IPS DF 4.7 (cell line): ENCODE measurements around the gene F10.

ENCODE experiments used
- DNase-seq: peaks from one replicate; pipeline ENCODE4 v3.0.0-alpha.2; 2013; ENCODE audit warnings: low spot score; ENCODE audit errors: extremely low read depth

Gene F10

GRCh38 chr13:113086031-113086750 is 36.4 kb upstream of the F10 start:
- DNase-seq: no peak

- DNase-seq: no peak
Observed at GRCh38 chr13:113086991-113087922, 35.3 kb upstream of the F10 start.

DNA sequence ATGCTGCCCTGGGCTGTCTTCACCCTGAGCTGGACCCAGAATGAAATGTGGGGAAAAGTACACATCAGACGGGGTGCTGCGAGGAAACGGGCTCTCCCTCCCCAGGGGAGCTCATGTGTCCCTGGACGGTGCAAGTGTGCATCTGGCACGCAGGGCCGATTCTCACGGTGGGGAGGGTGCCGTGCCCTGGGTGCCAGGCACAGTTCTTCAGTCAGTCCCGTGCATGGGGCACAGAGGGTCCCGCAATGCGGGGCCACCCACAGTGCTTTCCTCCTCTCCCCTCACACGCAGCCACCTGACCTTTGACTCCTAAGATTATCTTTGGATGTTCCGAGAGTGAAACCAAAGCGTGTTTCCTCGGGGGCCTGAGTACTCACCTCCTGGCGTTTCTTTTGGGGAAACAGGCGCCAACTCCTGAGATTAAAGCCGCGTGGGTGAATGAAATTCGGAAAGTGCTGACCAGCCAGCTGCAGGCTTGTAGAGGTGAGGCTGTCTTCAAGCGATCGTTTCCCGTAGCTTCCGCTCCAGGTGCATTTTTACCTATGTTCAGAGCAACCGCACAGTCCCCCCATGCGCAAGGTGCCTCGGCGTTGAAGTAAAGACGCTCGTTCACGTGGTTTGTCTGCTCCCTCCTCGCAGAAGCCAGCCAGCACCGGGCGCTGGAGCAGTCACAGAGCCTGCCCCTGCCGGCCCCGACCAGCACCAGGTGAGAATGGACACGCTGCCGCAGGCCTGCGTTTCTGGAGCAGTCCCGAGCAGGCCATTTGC is 34.5 kb upstream of the F10 start:
- no peak for DNase-seq

- DNase-seq: no peak
Observed at GRCh38 chr13:113088691-113089020, 33.9 kb upstream of the F10 start.

GRCh38 chr13:113089693-113090414 is 32.7 kb upstream of the F10 start:
- no peak for DNase-seq

DNA sequence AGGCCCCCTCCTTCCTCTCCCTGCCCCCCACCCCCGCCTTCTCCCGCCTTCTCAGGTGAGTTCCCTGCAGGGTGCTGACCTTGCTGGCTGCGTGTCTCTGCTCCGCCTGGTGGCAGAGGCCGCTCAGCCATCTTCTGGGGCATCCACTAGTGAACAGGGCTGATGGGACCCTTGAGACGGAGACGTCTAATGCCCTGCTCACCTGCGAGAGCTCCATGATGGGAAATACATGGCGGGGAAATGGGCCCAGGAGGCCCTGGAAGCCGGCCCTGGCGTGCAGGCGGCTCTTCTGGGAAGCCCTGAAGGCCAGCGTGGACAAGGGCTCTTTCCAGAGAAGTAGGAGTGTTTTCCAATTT is 32.2 kb upstream of the F10 start:
- DNase-seq: no peak

- DNase-seq: no peak
Observed at GRCh38 chr13:113090806-113091205, 31.8 kb upstream of the F10 start.

DNA sequence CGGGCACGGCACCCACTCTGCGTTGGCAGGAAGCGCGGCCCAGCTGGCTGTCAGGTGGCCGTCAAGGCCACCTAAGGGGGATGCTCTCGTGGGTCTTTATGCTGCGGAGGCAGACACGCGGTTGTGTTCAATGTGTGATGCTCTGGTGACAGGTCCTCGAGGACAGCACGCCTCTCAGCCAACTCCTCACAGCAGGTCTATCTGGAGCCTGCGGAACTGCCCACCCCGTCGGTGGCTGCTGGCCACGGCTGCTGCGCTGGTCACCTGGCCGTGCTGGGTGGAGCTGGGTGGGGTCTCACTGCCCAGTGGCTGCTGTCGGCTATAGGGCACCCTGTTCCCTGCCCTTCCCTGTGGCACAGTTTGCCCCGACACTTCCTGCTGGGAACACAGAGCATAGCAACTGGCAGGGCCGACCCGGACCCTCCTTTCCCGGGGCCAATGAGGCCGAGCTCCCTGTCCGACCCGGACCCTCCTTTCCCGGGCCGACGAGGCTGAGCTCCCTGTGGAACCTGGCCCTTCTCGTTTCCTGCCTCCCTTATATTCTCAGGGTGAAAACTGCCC is 31.3 kb upstream of the F10 start:
- no peak for DNase-seq

GRCh38 chr13:113091891-113092775 is 30.5 kb upstream of the F10 start:
- no peak for DNase-seq

DNA sequence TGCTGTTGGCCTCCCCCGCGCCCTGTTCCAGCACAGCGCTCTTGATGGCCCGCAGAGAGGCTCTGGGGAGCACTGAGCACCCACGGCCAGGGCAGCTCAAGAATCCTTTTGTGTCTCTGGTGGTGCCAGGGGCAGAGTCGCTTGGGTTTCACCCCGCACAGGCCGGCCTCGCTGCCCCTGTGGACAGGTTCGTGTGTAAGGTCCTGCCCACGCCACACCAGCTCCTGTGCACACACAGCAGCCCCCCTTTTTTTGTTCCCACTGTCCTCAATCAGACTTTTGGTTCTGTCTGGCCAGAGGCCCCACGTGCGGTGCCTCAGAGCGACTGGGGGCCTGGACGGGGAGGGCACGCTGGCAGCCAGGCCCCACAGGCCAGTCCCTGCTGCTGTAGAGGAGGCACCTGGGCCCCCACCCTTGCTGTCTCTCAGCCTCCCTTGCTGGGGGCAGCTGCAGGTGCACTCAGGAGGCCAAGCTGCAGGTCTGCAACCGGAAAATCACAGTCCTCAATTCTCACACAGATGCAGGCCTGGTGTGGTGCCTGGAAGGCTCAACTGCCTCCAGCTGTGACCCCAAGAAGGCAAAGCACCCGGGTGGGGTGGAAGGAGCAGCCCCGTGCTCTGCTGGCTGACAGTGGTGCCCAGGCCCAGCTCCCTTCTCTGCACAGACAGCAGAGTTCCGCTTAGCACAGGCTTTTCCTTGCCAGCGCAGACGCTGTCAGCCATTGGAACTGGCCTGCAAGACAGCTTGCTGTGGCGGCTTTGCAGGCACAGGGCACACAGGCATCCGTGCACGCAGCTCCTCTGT is 29.6 kb upstream of the F10 start:
- no peak for DNase-seq

- DNase-seq: no peak
Observed at GRCh38 chr13:113093580-113094409, 28.8 kb upstream of the F10 start.

- no peak for DNase-seq
Observed at GRCh38 chr13:113094410-113094800, 28.2 kb upstream of the F10 start.

GRCh38 chr13:113095146-113096051 is 27.2 kb upstream of the F10 start:
- DNase-seq: no peak

DNA sequence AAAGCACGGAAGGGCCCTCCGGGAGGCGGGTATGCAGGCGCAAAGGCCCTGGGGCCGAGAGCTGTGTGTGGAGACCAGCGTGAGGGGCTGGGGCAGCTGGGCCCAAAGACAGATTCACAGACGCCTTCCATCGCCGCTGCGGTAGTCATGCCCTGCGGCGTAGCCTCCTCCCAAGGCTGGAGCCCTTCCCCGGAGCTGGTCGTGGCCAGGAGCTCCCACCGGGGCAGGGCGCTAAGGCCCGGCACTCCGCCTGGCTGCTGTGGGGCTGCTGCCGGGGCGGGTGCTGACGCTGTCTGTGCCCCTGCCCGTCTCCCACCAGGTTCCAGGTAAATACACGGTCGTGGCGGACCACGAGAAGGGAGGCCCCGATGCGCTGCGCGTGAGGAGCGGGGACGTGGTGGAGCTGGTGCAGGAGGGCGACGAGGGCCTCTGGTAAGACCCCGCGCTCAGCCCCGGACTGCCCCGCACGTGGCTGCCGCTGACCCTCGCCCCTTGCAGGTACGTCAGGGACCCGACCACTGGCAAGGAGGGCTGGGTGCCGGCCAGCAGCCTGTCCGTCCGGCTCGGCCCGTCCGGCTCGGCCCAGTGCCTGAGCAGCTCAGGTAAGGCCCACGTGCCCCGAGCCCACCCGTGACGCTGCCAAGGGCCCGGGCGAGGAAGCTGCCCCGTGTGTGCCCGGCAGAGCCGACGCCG is 26.4 kb upstream of the F10 start:
- DNase-seq: no peak

DNA sequence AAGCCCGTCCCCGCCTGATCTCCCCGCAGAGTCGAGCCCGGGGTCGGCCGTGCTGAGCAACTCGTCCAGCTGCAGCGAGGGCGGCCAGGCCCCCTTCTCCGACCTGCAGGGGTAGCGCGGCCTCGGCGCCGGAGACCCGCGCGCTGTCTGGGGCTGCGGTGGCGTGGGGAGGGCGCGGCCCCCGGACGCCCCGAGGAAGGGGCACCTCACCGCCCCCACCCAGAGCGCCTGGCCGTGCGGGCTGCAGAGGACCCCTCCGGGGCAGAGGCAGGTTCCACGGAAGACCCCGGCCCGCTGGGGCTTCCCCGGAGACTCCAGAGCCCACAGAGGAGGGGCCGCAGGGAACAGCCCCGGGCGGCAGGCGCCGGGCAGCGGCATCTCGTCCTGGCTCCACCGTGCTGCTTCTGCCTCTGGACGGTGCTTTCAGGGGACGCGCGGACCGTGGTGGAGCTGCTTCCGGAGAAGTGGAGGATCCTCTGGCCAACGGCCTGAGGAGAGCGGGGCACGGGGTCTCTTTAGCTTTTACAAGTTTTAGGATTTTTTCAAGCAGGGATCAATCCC is 25.8 kb upstream of the F10 start:
- no peak for DNase-seq

GRCh38 chr13:113097651-113098050 is 24.9 kb upstream of the F10 start:
- DNase-seq: no peak
